Astrocyte (in vitro differentiated cells and primary cell): ENCODE data around the gene TRDN. TPM values are rescaled to one million over a fixed set of nuclear protein-coding genes. Genes with fewer than 3 reads are reported as not detected.

Experiments
- DNase-seq: peaks from one replicate; pipeline ENCODE4 v3.0.0-alpha.2; 2010; ENCODE audit warnings: low read depth
- FAIRE-seq: peaks from 2 replicates; lab custom pipeline; 2011; peaks lifted over from hg19 to GRCh38; lab: Jason Lieb, UNC
- H2AFZ ChIP-seq: 2 replicates; pipeline ENCODE4 v1.6.0; 2012; ENCODE audit warnings: low read depth, low read length, inconsistent platforms
- H3K27ac ChIP-seq: 2 replicates; pipeline ENCODE4 v1.5.1; 2011; ENCODE audit warnings: low read depth, low read length, inconsistent platforms
- H3K27me3 ChIP-seq: 2 replicates; pipeline ENCODE4 v1.6.0; 2011; ENCODE audit warnings: low read length, inconsistent platforms; ENCODE audit not compliant: insufficient read depth
- H3K36me3 ChIP-seq: 2 replicates; pipeline ENCODE4 v1.5.1; 2011; ENCODE audit warnings: low read length, inconsistent platforms; ENCODE audit not compliant: insufficient read depth
- H3K4me1 ChIP-seq: 2 replicates; pipeline ENCODE4 v1.5.1; 2011; ENCODE audit warnings: low read length, inconsistent platforms; ENCODE audit not compliant: insufficient read depth
- H3K4me2 ChIP-seq: 2 replicates; pipeline ENCODE4 v1.6.0; 2012; ENCODE audit warnings: low read length, inconsistent platforms
- H3K4me3 ChIP-seq: 2 replicates; pipeline ENCODE4 v1.5.1; 2011; ENCODE audit warnings: low read depth, mild to moderate bottlenecking, low read length, inconsistent platforms; ENCODE audit not compliant: insufficient read depth
- H3K79me2 ChIP-seq: 2 replicates; pipeline ENCODE4 v1.6.0; 2012; ENCODE audit warnings: mild to moderate bottlenecking, low read length, inconsistent platforms; ENCODE audit not compliant: insufficient read depth
- H3K9ac ChIP-seq: 2 replicates; pipeline ENCODE4 v1.6.0; 2012; ENCODE audit warnings: mild to moderate bottlenecking, low read length, inconsistent platforms
- H3K9me3 ChIP-seq: 2 replicates; pipeline ENCODE4 v1.5.1; 2012; ENCODE audit warnings: low read depth, mild to moderate bottlenecking, low read length, inconsistent platforms; ENCODE audit not compliant: insufficient read depth
- H4K20me1 ChIP-seq: 2 replicates; pipeline ENCODE4 v1.6.0; 2012; ENCODE audit warnings: low read length, inconsistent platforms; ENCODE audit not compliant: insufficient read depth
- H3K27ac Mint-ChIP-seq: one replicate; pipeline ENCODE4 v1.8.0; 2021; ENCODE audit warnings: mild to moderate bottlenecking, mixed read lengths; ENCODE audit not compliant: unreplicated experiment
- H3K27me3 Mint-ChIP-seq: one replicate; pipeline ENCODE4 v1.8.0; 2021; ENCODE audit warnings: low read depth, mixed read lengths; ENCODE audit not compliant: unreplicated experiment
- H3K36me3 Mint-ChIP-seq: one replicate; pipeline ENCODE4 v1.8.0; 2021; ENCODE audit warnings: low read depth, mixed read lengths; ENCODE audit not compliant: unreplicated experiment
- H3K4me1 Mint-ChIP-seq: one replicate; pipeline ENCODE4 v1.8.0; 2021; ENCODE audit warnings: low read depth, mixed read lengths; ENCODE audit not compliant: unreplicated experiment
- H3K4me3 Mint-ChIP-seq: one replicate; pipeline ENCODE4 v1.8.0; 2021; ENCODE audit warnings: mild to moderate bottlenecking, moderate library complexity, mixed read lengths; ENCODE audit not compliant: unreplicated experiment
- H3K9me3 Mint-ChIP-seq: one replicate; pipeline ENCODE4 v1.8.0; 2021; ENCODE audit warnings: mild to moderate bottlenecking, mixed read lengths; ENCODE audit not compliant: unreplicated experiment
- EZH2 ChIP-seq: IDR thresholded peaks from 2 replicates; pipeline ENCODE4 v1.6.1; 2012; ENCODE audit warnings: mild to moderate bottlenecking, low read length, inconsistent platforms; ENCODE audit not compliant: insufficient read depth
- total RNA-seq: library from RNA; stranded (reverse); gene quantifications from 2 replicates; pipeline ENCODE4 v1.2.1, GENCODE V29; 2021
- TF ChIP-seq, protein P1 (sequence below): IDR thresholded peaks from 2 replicates; pipeline ENCODE4 v1.5.1; 2011; ENCODE audit warnings: low read depth, mild to moderate bottlenecking, inconsistent platforms, low read length, moderate library complexity; ENCODE audit not compliant: insufficient read depth

Gene TRDN
- total RNA-seq, 1 donor from 2014 or later: not detected

DNA sequence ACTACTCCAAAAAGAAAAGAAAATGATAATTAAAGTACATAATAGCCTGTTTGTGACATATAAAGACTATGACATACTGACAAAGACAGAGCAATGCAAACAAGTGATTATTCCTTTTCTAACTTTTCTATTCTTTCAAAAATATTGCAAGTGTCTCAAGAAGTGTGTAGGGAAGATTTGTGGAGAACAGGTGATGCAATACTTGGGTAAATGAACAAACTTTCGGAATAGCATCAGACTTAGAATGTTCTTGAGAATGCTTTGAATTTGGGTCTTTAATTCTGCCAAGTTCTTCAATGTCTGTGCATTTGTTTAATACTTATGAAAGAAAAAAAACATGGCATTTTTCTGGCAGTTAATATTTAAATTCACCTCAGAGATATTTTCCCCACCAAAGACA is 40.0 kb upstream of the TRDN start:
- TF ChIP-seq, protein P1, sequence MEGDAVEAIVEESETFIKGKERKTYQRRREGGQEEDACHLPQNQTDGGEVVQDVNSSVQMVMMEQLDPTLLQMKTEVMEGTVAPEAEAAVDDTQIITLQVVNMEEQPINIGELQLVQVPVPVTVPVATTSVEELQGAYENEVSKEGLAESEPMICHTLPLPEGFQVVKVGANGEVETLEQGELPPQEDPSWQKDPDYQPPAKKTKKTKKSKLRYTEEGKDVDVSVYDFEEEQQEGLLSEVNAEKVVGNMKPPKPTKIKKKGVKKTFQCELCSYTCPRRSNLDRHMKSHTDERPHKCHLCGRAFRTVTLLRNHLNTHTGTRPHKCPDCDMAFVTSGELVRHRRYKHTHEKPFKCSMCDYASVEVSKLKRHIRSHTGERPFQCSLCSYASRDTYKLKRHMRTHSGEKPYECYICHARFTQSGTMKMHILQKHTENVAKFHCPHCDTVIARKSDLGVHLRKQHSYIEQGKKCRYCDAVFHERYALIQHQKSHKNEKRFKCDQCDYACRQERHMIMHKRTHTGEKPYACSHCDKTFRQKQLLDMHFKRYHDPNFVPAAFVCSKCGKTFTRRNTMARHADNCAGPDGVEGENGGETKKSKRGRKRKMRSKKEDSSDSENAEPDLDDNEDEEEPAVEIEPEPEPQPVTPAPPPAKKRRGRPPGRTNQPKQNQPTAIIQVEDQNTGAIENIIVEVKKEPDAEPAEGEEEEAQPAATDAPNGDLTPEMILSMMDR: no peak
- no peak for TF ChIP-seq EZH2
- no peaks in the 10 kb centered on the region for H3K4me1 Mint-ChIP-seq
- no peak for FAIRE-seq
- H3K36me3 ChIP-seq: no peaks in the 10 kb centered on the region
- no peaks in the 10 kb centered on the region for H4K20me1 ChIP-seq
- no peaks in the 10 kb centered on the region for H3K9me3 ChIP-seq
- H2AFZ ChIP-seq: no peak overlapping the region
- H3K4me3 ChIP-seq: no peak overlapping the region
- H3K4me2 ChIP-seq: no peak overlapping the region
- peaks cover 3% of the 10 kb centered on the region for H3K9me3 Mint-ChIP-seq
- H3K4me1 ChIP-seq: no peaks in the 10 kb centered on the region
- H3K27me3 ChIP-seq: no peaks in the 10 kb centered on the region
- no peak overlapping the region for H3K9ac ChIP-seq
- H3K79me2 ChIP-seq: no peaks in the 10 kb centered on the region
- DNase-seq: no peak
- no peaks in the 10 kb centered on the region for H3K36me3 Mint-ChIP-seq
- H3K27ac ChIP-seq: no peak overlapping the region
- no peak overlapping the region for H3K4me3 Mint-ChIP-seq
- H3K27me3 Mint-ChIP-seq: no peaks in the 10 kb centered on the region
- no peak overlapping the region for H3K27ac Mint-ChIP-seq

DNA sequence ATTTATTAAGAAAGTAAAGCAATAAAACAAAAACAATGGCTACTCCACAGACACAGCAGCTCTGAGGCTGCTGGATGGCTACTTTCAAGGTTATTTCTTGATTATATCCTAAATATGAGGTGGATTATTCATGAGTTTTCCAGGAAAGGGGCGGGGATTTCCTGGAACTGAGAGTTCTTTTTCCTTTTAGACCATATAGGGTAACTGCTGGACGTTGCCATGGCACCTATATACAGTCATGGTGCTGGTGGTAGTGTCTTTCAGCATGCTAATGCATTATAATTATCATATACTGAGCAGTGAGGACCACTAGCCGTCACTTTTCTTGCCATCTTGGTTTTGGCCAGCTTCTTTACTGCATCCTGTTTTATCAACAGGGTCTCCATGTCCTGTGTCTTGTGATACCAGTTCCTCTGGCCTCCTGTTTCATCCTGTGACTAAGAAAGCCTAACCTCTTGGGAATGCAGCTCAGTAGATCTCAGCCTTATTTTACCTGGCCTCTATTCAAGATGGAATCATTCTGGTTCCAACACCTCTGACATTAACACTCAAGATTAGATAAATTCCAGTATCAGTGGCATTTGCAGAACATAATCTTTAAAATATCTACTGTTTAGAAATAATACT is 32.3 kb upstream of the TRDN start:
- FAIRE-seq (no peak), DNase-seq (no peak)
- no peak overlapping the region for H3K4me3 Mint-ChIP-seq
- H3K4me1 Mint-ChIP-seq: no peaks in the 10 kb centered on the region
- Histone ChIP-seq H3K36me3 (no peaks in the 10 kb centered on the region), H3K9ac (no peak overlapping the region), H3K9me3 (no peaks in the 10 kb centered on the region), H3K27me3 (no peaks in the 10 kb centered on the region), H3K79me2 (no peaks in the 10 kb centered on the region), H4K20me1 (no peaks in the 10 kb centered on the region), H3K4me2 (no peak overlapping the region), H3K4me3 (no peak overlapping the region), H3K27ac (no peak overlapping the region), H3K4me1 (no peaks in the 10 kb centered on the region), H2AFZ (no peak overlapping the region)
- H3K36me3 Mint-ChIP-seq: no peaks in the 10 kb centered on the region
- no peak overlapping the region for H3K27ac Mint-ChIP-seq
- H3K9me3 Mint-ChIP-seq: no peaks in the 10 kb centered on the region
- H3K27me3 Mint-ChIP-seq: no peaks in the 10 kb centered on the region
- TF ChIP-seq, protein P1: no peak
- no peak for TF ChIP-seq EZH2

DNA sequence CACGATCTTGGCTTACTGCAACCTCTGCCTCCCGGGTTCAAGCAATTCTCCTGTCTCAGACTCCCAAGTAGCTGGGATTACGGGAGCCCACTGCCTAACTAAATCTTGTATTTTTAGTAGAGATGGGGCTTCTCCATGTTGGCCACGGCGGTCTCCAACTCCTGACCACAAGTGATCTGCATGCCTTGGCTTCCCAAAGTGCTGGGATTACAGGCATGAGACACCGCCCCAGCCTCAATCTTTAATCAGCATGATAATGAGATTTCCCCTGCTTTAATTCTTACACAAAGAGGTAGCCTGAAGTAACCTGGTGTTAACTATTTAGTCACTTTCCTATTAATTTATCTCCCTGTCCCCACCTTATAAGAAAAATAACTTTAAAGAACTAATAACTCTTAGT is 31.3 kb upstream of the TRDN start:
- Histone ChIP-seq H3K4me1 (no peaks in the 10 kb centered on the region), H3K4me2 (no peak overlapping the region), H3K36me3 (no peaks in the 10 kb centered on the region), H3K27me3 (no peaks in the 10 kb centered on the region), H3K4me3 (no peak overlapping the region), H3K27ac (no peak overlapping the region), H4K20me1 (no peaks in the 10 kb centered on the region), H3K9ac (no peak overlapping the region), H3K9me3 (no peaks in the 10 kb centered on the region), H2AFZ (no peak overlapping the region), H3K79me2 (no peaks in the 10 kb centered on the region)
- Mint-ChIP-seq H3K27me3 (no peaks in the 10 kb centered on the region), H3K4me3 (no peak overlapping the region), H3K27ac (no peak overlapping the region), H3K4me1 (peaks cover 2% of the 10 kb centered on the region), H3K9me3 (no peaks in the 10 kb centered on the region), H3K36me3 (no peaks in the 10 kb centered on the region)
- FAIRE-seq: no peak
- no peak for DNase-seq
- no peak for TF ChIP-seq EZH2
- TF ChIP-seq, protein P1: no peak
